K562 treated with DMSO at 1 percent for 4 hours (cell line): ENCODE measurements around the gene MLLT3. TPM values are rescaled to one million over a fixed set of nuclear protein-coding genes. Genes with fewer than 3 reads are reported as not detected.

Experiments
- total RNA-seq: library from RNA; unstranded; fragments of 300-600 nt; gene quantifications from 2 replicates; pipeline ENCODE4 v1.2.3, GENCODE V29; 2022; ENCODE audit not compliant: insufficient read depth

MLLT3 gene
- total RNA-seq, result not detected in 2 replicates

GRCh38 chr9:20622330-20623020 is at the start of gene MLLT3:
Gene MLLT3 (minus strand): TSS chr9:20622499.

Other genes with a start within 250 kb of the MLLT3 start
- gene FOCAD, start 61.8 kb upstream of the MLLT3 start, total RNA-seq, result not detected in 2 replicates